GM21576 (cell line): Measurements from ENCODE around the gene CRABP2.

Experiments
- ATAC-seq: cut with Tn5 transposase; IDR thresholded peaks from one replicate; pipeline ENCODE4 v1.9.1; 2021; ENCODE audit warnings: mild to moderate bottlenecking, moderate library complexity; ENCODE audit not compliant: unreplicated experiment

The CRABP2 gene

DNA sequence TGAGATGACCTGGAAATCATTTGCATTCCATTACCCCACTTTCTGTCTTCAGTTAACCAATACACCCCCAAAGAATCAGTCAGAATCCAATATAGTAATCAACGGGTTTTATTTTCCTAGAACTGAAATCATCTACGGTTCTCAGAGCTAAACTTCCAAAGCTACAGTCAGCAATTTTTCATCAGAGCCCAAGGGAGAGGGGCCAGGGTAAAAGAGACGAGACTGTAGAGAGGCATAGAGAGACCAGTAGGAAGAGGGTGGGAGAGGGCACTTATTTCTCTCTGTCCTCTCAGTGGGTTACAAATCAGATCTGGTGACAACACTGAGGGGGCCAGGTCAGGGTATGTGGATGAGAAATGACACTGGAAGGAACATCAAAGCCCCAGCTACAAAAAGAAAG is 36.6 kb upstream of the CRABP2 start:
- no peak for ATAC-seq

DNA sequence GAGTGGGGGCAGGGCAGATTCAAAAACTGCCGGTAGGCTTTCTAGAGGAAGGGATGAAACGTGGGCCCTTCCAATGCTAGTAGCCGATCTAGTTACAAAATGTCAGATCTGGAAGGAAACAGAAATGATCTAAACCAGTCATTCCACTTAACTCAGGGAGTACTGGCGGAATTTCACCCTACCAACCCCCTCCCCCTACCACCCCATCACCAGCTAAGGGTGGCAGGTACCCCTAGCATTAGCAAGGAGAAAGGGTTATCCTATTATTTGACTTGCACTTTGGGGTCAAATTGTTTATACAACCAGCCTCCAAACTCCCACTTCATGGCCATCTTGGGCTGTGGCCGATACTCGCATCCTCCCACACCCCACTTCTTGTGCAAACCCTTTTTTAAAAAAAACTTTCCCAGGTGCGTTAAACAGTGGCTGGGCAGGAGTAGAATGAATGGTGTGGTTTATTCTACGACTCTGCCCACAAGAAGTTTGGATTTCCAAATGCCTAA is 36.1 kb upstream of the CRABP2 start:
- ATAC-seq = peak; percentile 8

DNA sequence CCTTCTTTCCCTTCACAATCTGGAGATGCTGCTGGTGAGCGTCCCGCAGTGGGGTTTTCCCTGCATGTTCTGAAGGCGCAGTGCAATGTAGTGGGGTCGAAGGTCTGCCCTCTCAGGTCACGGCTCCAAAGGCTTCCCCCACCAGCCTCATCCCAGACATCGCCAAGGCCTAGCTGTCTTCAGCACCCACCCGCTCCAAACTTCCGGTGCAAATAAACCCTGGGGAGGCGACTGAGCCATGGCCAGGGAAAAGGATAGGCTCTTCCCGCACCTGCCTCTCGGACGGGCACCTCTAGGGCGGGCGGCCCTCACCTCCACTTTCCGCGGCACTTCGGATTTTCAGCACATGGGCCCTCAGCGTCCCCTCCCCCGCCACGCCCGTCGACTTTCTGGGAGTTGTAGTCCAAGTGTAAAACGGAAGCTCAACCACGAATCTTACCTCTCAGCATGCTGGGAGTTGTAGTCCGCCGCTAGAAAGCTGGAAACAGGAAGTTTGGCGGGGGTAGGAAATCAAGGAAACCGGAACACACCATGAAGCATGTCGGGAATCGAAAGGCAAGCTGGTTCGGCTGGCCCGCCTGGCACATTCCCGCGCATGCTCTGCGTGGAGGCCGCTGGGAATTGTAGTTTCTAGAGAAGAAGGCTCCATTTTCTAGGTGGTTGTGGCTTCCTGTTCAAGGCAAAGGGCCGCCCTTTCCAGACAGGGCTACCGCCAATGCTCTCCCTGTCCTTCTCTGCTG is 35.5 kb upstream of the CRABP2 start, which contains the start of gene MRPL24:
MRPL24 (minus strand) TSS at position 348 of the 740 bp plus-strand sequence. CDS start 2,384 bp downstream, outside the sequence.
- peak; percentile 82 for ATAC-seq

- no peak for ATAC-seq
These were observed 34.9 kb upstream of the CRABP2 start for GRCh38 chr1:156740237-156740740.

GRCh38 chr1:156738916-156739315 is 33.5 kb upstream of the CRABP2 start:
- no peak for ATAC-seq

DNA sequence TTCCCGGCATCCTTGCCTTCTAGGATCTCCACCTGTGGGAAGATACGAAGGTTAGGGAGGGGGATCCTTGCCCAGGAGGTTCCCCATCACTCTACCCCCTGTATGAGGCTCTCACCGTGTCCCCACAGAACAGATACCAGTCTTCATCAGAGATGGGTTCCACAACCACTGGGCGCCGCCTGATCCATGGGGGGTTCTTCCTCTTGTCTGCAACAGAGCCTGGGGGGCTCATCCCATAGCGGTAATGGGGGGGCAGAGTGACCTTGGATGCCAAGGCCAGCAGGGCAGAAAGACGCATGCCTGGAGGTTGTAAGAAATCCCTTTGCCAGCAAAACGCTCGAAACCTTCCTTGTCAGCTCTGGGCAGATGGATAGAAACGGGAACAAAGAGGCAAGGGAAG is 33.0 kb upstream of the CRABP2 start:
- no peak for ATAC-seq

DNA sequence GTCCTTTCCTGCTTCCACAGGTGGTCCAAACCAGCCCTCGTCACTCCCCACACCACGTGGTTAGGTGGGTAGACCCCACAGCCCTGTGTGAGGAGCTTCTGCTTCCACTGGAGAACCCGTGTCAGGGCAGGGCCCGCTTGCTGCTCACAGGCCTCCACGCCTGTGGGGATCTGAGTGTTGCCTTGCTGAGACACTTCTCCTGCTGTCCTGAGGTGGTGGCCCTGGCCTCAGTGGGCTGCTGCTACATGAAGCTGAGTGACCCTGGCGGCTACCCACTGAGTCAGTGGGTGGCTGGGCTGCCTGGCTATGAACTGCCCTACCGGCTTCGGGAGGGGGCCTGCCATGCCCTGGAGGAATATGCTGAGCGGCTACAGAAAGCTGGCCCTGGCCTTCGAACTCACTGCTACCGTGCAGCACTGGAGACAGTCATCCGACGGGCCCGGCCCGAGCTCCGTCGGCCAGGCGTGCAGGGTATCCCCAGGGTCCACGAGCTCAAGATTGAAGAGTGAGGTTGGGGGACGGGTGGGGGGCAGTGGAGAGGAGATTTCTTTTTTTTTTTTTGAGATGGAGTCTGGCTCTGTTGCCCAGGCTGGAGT is 28.7 kb upstream of the CRABP2 start:
- ATAC-seq = no peak

GRCh38 chr1:156728599-156729462 is 23.4 kb upstream of the CRABP2 start, which contains the start of gene ISG20L2:
TSS of gene ISG20L2 (minus strand) at chr1:156728766. CDS start at chr1:156727652, 1,114 bp downstream.
- ATAC-seq = peak; percentile 81

DNA sequence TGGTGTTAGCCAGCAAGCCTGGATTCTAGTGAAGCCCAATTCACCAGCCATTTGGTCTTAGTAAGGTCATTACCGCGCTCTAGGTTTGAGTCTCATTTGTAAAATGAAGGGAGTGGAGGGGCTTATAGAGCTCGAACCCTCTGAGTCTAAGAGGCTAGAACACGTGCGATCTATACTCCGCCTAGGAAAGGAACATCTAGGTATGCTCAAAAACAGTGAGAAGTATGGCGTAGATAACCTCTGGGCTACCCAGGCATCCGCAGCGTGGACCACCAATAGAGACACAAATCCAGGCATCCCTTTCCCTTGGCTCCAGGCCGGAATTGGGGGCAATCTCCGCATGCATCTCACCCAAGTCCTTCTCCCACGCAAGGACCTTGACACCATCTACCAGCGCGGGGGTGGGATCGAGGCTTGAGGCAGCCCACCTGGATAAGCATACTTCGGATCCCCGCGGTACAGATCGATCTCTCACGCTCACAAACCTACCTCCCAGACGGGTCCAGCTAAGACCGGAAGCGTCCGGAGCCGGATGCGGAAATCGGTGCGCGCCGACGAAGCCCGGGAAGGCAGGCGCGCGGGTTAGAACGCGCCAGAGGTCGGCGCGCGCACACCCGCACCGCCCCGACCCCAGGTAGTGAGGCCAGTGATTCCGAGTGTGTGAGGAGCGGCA is 22.7 kb upstream of the CRABP2 start, which contains the start of gene METTL25B:
METTL25B (plus strand) TSS at position 544 of the 673 bp plus-strand sequence. CDS start 636 bp downstream, outside the sequence.
- ATAC-seq = peak; percentile 46

GRCh38 chr1:156727492-156727891 is 22.1 kb upstream of the CRABP2 start:
- ATAC-seq = no peak

GRCh38 chr1:156726549-156727226 is 21.3 kb upstream of the CRABP2 start:
- no peak for ATAC-seq

DNA sequence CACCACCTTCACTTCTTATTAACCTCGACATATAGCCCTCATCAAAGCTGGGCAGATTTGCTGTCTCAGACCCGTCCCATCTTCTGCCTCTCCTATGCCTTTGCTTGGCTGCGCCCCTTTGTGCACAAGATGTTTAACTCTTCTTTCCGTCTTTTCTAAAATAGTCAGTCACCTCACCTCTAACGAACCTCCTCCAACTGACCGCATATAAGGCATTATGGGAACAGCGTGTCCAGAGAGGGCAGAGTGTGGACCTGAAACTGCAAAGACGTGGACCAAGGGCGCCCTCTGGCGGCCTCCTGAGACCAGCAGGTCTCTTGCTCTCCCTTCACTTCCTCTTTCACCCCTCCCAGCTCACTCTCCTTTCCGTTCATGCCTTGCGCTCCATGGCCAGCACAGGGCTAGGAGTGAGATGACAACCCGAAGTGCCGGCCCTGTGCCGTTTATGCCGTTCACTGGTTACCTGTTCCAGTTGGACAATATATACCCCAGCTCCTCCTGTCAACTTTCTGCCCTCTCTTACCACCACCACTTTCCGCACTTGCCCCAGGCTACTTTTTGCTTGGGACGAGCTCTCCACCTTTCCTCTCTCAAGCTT is 20.4 kb upstream of the CRABP2 start:
- ATAC-seq = peak; percentile 34

GRCh38 chr1:156721535-156721934 is 16.2 kb upstream of the CRABP2 start:
- ATAC-seq = no peak

DNA sequence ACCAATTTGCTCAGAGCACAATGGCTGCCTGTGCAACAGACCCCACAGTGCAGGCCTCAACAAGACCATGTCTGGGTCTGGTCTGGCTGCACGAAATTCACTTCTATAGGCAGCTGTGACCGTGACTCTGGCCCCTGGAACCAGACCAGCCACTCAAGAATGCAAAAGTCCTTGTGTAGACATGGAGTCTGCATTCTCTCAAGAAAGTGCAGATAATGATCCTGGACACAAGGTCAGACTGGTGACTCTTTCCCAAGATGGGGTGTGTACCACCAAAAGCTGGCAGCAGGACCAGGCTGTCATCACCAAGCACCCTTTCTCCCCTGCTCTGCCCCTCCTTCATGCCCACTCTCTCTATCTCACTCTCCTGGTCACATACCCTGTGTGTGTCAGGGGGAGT is 15.7 kb upstream of the CRABP2 start:
- no peak for ATAC-seq

- no peak for ATAC-seq
These were observed 12.0 kb upstream of the CRABP2 start for GRCh38 chr1:156717351-156717750.

- no peak for ATAC-seq
These were observed 9.4 kb upstream of the CRABP2 start for GRCh38 chr1:156714830-156715229.

GRCh38 chr1:156712626-156713025 is 7.2 kb upstream of the CRABP2 start:
- ATAC-seq = no peak

GRCh38 chr1:156711011-156711817 is 5.8 kb upstream of the CRABP2 start:
- no peak for ATAC-seq
